Measurements from ENCODE around the gene AATK.

DNA sequence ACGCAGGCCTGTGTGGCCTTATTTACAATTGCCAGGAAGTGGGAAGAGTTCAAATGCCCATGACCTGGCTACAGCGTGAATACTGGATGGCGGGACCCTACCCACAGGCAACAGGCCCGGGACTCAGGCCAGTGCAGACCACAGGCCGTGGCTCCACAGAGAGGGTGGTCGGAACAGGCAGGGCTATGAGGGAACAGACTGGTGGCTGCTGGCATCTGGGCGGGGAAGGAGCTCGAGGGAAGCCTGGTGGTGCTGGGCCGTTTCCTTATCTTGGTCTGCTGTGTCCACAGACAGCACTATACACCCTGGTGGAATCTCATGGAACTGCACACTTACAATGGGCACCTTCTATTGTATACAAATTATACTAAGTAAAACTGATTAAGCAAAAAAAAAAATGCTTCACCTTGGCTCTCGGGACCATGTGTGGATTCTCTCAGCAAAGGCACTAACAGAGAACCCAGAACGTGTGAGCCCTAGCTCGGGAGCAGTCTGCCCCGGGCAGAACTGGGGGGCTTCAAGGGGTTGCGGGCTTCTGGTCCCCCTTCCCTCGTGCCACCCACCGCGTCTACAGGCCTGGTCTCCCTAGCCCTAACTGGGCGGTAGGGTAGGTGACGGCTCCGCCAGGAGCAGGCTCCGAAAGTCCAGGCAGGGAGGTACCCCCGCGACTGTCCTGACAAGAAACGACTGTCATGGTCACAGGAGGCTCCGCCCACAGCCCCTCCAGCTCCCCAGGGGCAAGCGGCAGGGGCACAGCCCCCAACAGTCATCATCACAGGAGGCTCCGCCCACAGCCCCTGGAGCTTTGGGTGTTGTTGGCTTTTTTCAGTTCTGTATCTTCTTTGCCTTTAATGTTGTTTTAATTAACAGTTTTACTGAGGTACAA is 34.9 kb upstream of the AATK start:
- TF ChIP-seq, protein P1, sequence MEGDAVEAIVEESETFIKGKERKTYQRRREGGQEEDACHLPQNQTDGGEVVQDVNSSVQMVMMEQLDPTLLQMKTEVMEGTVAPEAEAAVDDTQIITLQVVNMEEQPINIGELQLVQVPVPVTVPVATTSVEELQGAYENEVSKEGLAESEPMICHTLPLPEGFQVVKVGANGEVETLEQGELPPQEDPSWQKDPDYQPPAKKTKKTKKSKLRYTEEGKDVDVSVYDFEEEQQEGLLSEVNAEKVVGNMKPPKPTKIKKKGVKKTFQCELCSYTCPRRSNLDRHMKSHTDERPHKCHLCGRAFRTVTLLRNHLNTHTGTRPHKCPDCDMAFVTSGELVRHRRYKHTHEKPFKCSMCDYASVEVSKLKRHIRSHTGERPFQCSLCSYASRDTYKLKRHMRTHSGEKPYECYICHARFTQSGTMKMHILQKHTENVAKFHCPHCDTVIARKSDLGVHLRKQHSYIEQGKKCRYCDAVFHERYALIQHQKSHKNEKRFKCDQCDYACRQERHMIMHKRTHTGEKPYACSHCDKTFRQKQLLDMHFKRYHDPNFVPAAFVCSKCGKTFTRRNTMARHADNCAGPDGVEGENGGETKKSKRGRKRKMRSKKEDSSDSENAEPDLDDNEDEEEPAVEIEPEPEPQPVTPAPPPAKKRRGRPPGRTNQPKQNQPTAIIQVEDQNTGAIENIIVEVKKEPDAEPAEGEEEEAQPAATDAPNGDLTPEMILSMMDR (conservative IDR thresholded peaks at IDR 0.05; ENCODE audit: low read depth, low read length) = peak; percentile 65
- TF ChIP-seq, protein P2, sequence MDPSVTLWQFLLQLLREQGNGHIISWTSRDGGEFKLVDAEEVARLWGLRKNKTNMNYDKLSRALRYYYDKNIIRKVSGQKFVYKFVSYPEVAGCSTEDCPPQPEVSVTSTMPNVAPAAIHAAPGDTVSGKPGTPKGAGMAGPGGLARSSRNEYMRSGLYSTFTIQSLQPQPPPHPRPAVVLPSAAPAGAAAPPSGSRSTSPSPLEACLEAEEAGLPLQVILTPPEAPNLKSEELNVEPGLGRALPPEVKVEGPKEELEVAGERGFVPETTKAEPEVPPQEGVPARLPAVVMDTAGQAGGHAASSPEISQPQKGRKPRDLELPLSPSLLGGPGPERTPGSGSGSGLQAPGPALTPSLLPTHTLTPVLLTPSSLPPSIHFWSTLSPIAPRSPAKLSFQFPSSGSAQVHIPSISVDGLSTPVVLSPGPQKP (IDR thresholded peaks at IDR 0.05; ENCODE audit: borderline replicate concordance, low read depth, low read length) = no peak
- peak; percentile 58 for TF ChIP-seq SMC3 (IDR thresholded peaks at IDR 0.05; ENCODE audit: low read depth, low read length)

Data from IMR-90 (cell line).